Measurements from ENCODE around the gene PKD2. TPM values are rescaled to one million over a fixed set of nuclear protein-coding genes. Genes with fewer than 3 reads are reported as not detected.

The PKD2 gene
- total and polyA plus RNA-seq, 2 of the 4 experiments (the other 2 are of a cell fraction): 43.8 to 51.3 TPM

- Histone ChIP-seq H3K36me3 (ENCODE audit: control insufficient read depth, insufficient read depth, low read length) (no peaks in the 10 kb centered on the region), H3K9me3 (ENCODE audit: control insufficient read depth, insufficient read depth, low read length) (no peaks in the 10 kb centered on the region), H4K8ac (ENCODE audit: low read depth in 2 of 2, low read length in 2 of 2) (no peak overlapping the region; a peak in 1 of 4 replicates), H3K18ac (ENCODE audit: low read depth, low read length) (no peak overlapping the region), H4K91ac (ENCODE audit: insufficient read depth, low read depth, low read length) (no peak overlapping the region), H3K27me3 (ENCODE audit: control insufficient read depth, insufficient read depth, low read length) (no peaks in the 10 kb centered on the region), H3K4me1 (ENCODE audit: control insufficient read depth, insufficient read depth, low read length) (no peaks in the 10 kb centered on the region), H3K4ac (ENCODE audit: low read depth, low read length) (no peak overlapping the region), H3K14ac (replicated peaks; ENCODE audit: low read depth, low read length) (no peak overlapping the region), H2AK5ac (ENCODE audit: low read depth, low read length) (no peak overlapping the region), H2AK9ac (replicated peaks; ENCODE audit: low read depth, low read length, poor library complexity) (no peak overlapping the region), H3K9ac (ENCODE audit: low read depth, low read length) (no peak overlapping the region), H3K9me1 (ENCODE audit: insufficient read depth, low read length) (no peaks in the 10 kb centered on the region), H3K79me1 (ENCODE audit: low read depth in 1 of 2, low read length in 2 of 2) (no peaks in the 10 kb centered on the region), H3K4me2 (ENCODE audit: low read depth, low read length) (no peak overlapping the region), H3K56ac (ENCODE audit: extremely low read depth, insufficient read depth, low read length) (no peak overlapping the region), H4K5ac (ENCODE audit: low read depth, low read length) (no peak overlapping the region), H4K20me1 (ENCODE audit: insufficient read depth, low read length) (no peaks in the 10 kb centered on the region), H2AFZ (replicated peaks; ENCODE audit: low read length, poor library complexity) (no peak overlapping the region), H3K4me3 (ENCODE audit: insufficient read depth, low read depth, low read length) (no peak overlapping the region), H2BK15ac (ENCODE audit: low read depth, low read length) (no peak overlapping the region), H3K27ac (ENCODE audit: insufficient read depth, low read length) (no peak overlapping the region), H3K23ac (ENCODE audit: low read depth, low read length) (no peak overlapping the region), H2BK20ac (ENCODE audit: low read depth, low read length) (no peak overlapping the region), H2BK120ac (ENCODE audit: low read depth, low read length) (no peak overlapping the region), H2BK5ac (ENCODE audit: low read depth, low read length, poor library complexity, severe bottlenecking) (no peak overlapping the region)
- DNase-seq (no peak), ATAC-seq (ENCODE audit: low read depth) (no peak)
- no TSS peak for BruUV-seq (replicated peaks)
- ChIA-PET POLR2A (ENCODE audit: unreplicated experiment) (no interaction called here), CTCF (interaction anchor here (1.0 to 3.8 kb wide), 3 partner anchors 8 to 23 kb away, joined by 3 to 18 read pairs (median 3); no protein-coding TSS in a partner anchor)
- in situ Hi-C loops (cut with MboI; ENCODE audit: low sequenced_read_pairs) (no loop called here), dilution Hi-C loops (cut with HindIII; ENCODE audit: low sequenced_read_pairs, unreplicated experiment) (no loop called here), intact Hi-C loops (cut with micrococcal nuclease) (no loop called here)
- TF ChIP-seq ELK1 (IDR thresholded peaks at IDR 0.05; ENCODE audit: borderline replicate concordance, low read depth, low read length): no peak
- no CpG with 5 or more reads among the region's 5 CpGs for WGBS, 2 experiments (ENCODE audit: extremely low coverage in 2 of 2, insufficient read length in 1 of 2)
Observed at GRCh38 chr4:87962398-87963146, 44.9 kb upstream of the PKD2 start.

All from IMR-90 (cell line).